Colon (tissue), 2 donors: Measurements from ENCODE around the gene NRXN2.

Source experiments
- FAIRE-seq: peaks from 2 replicates; lab custom pipeline; 2012; peaks lifted over from hg19 to GRCh38; lab: Jason Lieb, UNC
- donor health status: control.
- donor health status: control.

Gene NRXN2

GRCh38 chr11:64626637-64627036, 96.4 kb downstream of the NRXN2 start:
- FAIRE-seq: no peak

GRCh38 chr11:64624883-64625481, 98.0 kb downstream of the NRXN2 start:
- FAIRE-seq: no peak

DNA sequence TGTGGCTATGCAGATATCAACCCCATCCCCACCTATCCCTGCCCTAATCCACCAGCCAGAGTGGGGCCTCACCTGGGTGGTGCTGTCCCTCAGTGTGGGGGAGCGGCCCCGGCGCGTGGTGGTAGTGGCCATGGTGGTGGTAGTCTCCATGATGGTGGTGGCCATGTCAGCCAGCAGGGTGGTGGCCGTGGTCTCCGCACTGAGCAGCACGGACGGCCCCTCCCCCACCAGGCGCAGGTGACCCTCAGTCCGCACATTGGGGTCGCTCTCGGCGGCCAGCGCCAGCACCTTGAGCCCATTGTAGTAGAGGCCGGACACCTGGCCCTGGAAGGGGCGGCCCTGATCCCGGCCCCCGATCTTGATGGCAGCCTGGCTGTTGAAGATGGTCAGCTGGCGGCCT, 100.3 kb downstream of the NRXN2 start:
- no peak for FAIRE-seq

GRCh38 chr11:64621283-64622019, 101.5 kb downstream of the NRXN2 start:
- no peak for FAIRE-seq

GRCh38 chr11:64620381-64620971, 102.5 kb downstream of the NRXN2 start:
- no peak for FAIRE-seq

DNA sequence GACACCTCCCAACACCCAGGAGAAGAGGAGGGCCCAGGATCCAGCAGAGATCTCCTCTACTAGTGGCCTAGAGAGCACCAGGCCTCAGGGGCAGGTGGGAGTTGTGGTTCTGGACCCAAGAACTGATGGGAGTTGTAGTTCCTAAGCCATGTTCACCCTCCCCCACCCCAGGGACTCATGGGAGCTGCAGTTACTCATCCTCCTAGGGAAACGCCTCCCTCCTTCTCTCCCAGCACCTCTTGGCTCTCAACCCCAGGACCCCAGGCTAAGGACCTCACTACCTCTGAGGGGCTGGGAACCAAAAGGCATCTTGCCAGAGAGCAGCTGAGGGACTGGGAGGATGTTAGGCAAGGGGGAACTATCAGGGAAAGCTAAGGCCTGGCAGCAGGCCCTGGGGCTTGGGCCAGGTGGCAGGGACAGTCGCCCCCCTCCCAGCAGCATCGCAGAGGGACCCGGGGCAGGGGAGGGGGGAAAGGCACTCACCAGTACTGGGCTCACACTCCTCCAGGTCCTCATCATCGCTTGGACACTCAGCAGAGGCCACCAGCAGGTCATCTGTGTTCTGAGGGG, 103.1 kb downstream of the NRXN2 start:
- FAIRE-seq: no peak

DNA sequence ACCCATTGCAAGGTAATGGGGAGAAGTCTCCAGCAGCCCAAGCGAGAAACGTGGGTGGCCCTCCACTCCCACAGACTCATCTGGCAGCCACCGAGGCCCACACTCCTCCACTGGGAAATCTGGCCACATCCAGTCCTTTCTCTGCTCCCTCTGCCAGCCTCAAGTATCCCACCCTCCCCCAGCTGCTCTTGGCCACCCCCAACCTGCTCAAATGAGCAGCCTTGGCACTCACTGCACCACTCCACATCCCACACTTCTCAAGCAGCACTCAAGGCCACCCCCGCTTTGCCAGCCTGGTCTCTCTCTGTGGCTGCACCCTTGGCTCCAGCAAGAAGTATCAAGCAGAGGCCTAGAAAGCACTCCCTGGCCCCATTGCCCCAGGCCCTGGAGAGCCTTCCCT, 103.8 kb downstream of the NRXN2 start:
- no peak for FAIRE-seq

- FAIRE-seq: no peak
These were observed 106.2 kb downstream of the NRXN2 start for GRCh38 chr11:64616817-64617216.

DNA sequence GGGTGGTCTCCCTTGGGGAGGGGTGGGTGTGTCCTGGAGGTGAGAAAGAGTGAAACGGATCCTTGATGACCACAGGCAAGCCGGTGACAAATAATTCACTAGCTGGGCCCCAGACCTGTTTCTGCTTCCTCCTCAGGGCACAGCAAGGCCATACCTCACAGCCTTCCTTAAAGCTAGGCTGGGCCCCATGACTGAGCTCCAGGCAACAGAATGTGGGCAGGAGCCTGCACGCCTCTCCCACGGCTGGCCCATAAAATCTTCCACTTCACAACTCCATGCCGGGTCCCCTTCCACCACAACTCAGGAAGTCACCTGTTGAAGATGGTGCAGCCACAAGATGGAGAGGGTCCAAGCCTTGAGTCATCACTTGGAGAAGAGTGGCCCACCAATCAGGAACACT, 108.1 kb downstream of the NRXN2 start:
- no peak for FAIRE-seq

GRCh38 chr11:64613648-64614047, 109.3 kb downstream of the NRXN2 start:
- FAIRE-seq: no peak

DNA sequence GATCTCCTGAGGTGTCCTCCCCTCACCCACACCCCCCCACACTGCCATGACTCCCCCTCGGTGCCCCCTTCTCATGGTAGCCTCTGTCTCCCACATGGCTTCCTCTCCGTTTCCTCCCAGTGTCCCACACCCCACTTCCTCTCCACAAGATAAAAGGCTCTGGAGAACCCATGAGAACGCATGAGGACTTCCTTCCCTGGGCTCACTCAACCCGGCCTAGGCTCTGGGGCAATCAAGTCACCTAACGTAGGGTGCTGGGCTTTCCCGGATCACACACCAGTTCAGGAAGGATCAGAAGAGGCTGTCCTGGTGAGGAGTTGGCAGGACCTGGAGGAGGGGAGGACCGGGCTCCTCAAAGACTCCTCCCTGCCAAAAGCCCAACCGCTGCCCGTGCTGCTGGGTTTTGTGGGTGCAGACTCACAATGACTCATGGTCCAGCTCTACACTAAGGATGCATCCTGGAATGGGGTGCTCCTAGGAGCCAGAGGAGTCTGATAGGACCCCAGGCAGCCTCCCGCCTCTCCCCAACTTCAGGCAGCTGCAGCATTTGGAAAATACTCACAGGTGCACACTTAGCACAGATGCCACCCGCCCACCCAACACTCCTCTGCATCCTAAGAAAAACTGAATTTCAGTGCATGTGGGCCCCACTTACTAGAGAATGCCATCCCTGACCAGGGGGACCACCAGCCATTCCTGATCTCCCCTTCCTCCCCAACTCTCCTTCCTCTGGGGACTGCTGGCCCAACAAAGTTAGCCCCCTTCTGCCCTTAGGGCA, 110.9 kb downstream of the NRXN2 start:
- FAIRE-seq: no peak

DNA sequence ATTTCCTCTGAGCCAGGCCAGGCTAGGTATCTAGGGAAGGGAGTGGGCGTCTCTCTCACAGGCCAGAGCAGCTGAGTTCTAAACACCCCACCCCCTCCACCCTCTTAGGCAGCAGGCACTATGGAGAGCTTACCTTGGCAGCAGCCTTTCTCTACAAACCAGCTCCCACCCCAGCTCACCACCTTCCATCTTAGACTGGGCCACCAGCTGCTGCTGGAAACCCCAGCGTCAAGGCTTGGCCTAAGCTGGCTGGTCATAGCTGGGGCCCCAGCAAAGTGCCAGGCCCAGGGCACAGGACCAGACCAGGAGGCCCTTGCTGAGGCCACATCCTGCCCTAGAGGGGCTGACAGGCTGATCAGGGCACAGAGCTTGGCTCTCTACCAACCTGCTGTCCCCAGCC, 111.8 kb downstream of the NRXN2 start:
- no peak for FAIRE-seq

GRCh38 chr11:64610596-64610995, 112.4 kb downstream of the NRXN2 start:
- no peak for FAIRE-seq

DNA sequence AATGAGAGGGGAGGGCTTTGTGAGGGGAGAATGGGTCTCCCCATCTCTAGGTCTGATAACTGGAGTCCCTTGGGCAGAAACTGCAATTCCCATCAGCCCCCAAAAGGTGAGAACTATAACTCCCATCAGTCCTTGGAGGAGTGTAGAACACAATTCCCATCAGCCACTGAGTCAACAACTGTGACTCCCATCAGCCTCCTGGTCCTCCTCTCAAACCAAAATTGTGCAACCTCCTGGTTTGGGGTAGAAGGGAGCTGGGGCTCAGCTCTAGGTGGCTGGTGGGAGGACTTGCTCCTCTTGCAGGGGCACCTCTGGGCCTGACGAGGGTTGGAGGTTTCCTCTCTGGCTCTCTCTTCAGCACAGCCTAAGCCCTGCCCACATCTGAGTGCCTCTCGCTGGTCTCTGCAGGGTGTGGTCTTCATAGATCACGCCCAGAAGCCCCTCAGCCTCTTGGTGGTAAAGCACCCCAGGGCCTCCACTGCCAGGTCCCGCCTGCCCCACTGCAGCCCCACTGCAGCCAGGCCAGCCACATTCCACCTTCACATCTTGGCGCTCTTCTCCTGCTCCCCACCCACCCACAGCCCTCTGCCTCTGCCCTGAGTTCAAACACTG, 113.5 kb downstream of the NRXN2 start:
- no peak for FAIRE-seq

GRCh38 chr11:64608636-64609035, 114.4 kb downstream of the NRXN2 start:
- no peak for FAIRE-seq

DNA sequence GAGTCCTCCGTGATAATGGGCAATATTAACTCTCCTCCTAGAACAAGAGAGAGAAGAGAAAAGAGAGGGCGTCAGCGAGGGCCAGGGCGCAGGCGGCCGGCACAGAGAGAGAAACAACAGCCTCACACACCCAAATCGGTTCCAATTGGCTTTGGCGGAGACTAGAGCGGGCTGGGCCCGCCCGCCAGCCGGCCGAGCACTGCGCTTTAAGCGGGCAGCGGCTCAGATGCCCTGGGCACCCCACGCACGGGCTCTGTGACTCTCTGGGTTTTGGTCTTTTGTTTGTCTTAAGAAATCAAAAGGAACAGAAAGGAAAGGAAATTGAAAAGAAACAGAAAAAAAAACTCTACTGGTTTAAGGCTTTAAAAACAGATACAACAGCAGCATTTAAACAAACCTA, 115.0 kb downstream of the NRXN2 start:
- no peak for FAIRE-seq

- FAIRE-seq: no peak
These were observed 115.5 kb downstream of the NRXN2 start for GRCh38 chr11:64607381-64607985.

DNA sequence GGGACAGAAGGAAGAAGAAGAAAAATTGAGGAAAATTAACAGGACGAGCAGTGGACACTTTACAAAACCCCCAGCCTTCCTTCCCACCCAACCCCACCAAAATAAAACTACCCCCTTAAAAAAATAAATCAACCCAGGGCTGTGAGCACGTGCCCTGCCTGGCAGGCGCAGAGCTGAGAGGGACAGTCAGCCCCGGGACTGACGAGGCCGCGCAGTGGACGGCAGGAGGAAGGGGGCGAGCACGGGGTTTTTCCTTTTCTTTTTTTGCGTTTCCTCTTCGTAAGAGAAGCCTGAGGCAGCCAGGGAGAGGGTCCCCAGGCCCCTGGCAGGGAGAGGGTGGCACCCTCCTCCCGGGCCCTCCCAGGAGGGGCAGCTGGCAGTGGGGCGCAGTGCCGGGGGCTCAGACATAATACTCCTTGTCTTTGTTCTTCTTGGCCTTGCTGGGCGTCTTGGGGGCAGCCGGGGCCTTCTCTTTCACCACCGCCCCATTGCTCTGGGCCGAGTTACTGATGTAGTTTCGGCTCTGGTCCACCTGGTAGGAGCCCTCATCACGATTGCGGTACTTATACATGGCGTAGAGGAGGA, 116.1 kb downstream of the NRXN2 start:
- FAIRE-seq: no peak

- no peak for FAIRE-seq
These were observed 117.1 kb downstream of the NRXN2 start for GRCh38 chr11:64605656-64606585.

- FAIRE-seq: no peak
These were observed 117.8 kb downstream of the NRXN2 start for GRCh38 chr11:64605244-64605560.
